Measurements from ENCODE around the gene SOCS6. TPM values are rescaled to one million over a fixed set of nuclear protein-coding genes. Genes with fewer than 3 reads are reported as not detected.

Gene SOCS6
- total RNA-seq, 4 donors from 2014 or later, result 21.5 to 25.3 (median 23.6) TPM

- no peak for ATAC-seq
- no peak overlapping the region for H3K27ac ChIP-seq
- no peak overlapping the region for H3K4me3 ChIP-seq
- no peaks in the 10 kb centered on the region for H3K36me3 ChIP-seq
- TF ChIP-seq POLR2AphosphoS5 (IDR thresholded peaks at IDR 0.05), result no peak
- no peak for TF ChIP-seq CTCF (IDR thresholded peaks at IDR 0.05)
- TF ChIP-seq POLR2A (IDR thresholded peaks at IDR 0.05), result no peak
- H3K9me3 ChIP-seq, result no peaks in the 10 kb centered on the region
- peaks cover 0 to 6% (median 0%) of the 10 kb centered on the region in 3 donors for H3K4me1 ChIP-seq
- 87% methylated on average over 3 to 4 of the region's 4 CpGs for WGBS, 2 donors (ENCODE audit: low coverage in 1 of 2)
- no peaks in the 10 kb centered on the region for H3K27me3 ChIP-seq
Observed at GRCh38 chr18:70319187-70319586, 30.3 kb downstream of the SOCS6 start.

GRCh38 chr18:70321616-70322015 lies 32.8 kb downstream of the SOCS6 start:
- TF ChIP-seq POLR2A (IDR thresholded peaks at IDR 0.05) (no peak), POLR2AphosphoS5 (IDR thresholded peaks at IDR 0.05) (no peak), CTCF (IDR thresholded peaks at IDR 0.05) (no peak), EP300 (IDR thresholded peaks at IDR 0.05) (no peak)
- Histone ChIP-seq H3K4me1 (peaks cover 0 to 6% (median 0%) of the 10 kb centered on the region in 3 donors), H3K27ac (no peak overlapping the region), H3K27me3 (no peaks in the 10 kb centered on the region), H3K36me3 (peaks cover 0 to 20% of the 10 kb centered on the region in 2 donors), H3K9me3 (no peaks in the 10 kb centered on the region), H3K4me3 (no peak overlapping the region)
- WGBS, 2 donors (ENCODE audit: low coverage in 1 of 2), result 94% methylated on average over 2 of the region's 2 CpGs; no CpG with 5 or more reads in 1 of the 2 donors
- no peak for ATAC-seq

- 90 to 94% methylated on average over 2 of the region's 2 CpGs for WGBS, 2 donors (ENCODE audit: low coverage in 1 of 2)
- Histone ChIP-seq H3K27me3 (no peaks in the 10 kb centered on the region), H3K36me3 (peaks cover 0 to 20% of the 10 kb centered on the region in 2 donors), H3K9me3 (no peaks in the 10 kb centered on the region), H3K4me1 (peaks cover 0 to 6% (median 0%) of the 10 kb centered on the region in 3 donors), H3K27ac (no peak overlapping the region), H3K4me3 (no peak overlapping the region)
- no peak for ATAC-seq
- TF ChIP-seq CTCF (IDR thresholded peaks at IDR 0.05) (no peak), POLR2AphosphoS5 (IDR thresholded peaks at IDR 0.05) (no peak), POLR2A (IDR thresholded peaks at IDR 0.05) (no peak), EP300 (IDR thresholded peaks at IDR 0.05) (no peak)
Observed at GRCh38 chr18:70322385-70322784, 33.5 kb downstream of the SOCS6 start.

- no peak for ATAC-seq
- TF ChIP-seq POLR2AphosphoS5 (IDR thresholded peaks at IDR 0.05) (no peak), POLR2A (IDR thresholded peaks at IDR 0.05) (no peak), EP300 (IDR thresholded peaks at IDR 0.05) (no peak), CTCF (IDR thresholded peaks at IDR 0.05) (no peak)
- Histone ChIP-seq H3K27me3 (no peaks in the 10 kb centered on the region), H3K4me3 (no peak overlapping the region), H3K36me3 (peaks cover 0 to 20% of the 10 kb centered on the region in 2 donors), H3K4me1 (peaks cover 0 to 6% (median 0%) of the 10 kb centered on the region in 3 donors), H3K9me3 (no peaks in the 10 kb centered on the region), H3K27ac (no peak overlapping the region)
- 75 to 79% methylated on average over 3 to 4 of the region's 5 CpGs for WGBS, 2 donors (ENCODE audit: low coverage in 1 of 2)
Observed at GRCh38 chr18:70322928-70323327, 34.1 kb downstream of the SOCS6 start.

GRCh38 chr18:70324897-70325296 lies 36.1 kb downstream of the SOCS6 start:
- TF ChIP-seq EP300 (IDR thresholded peaks at IDR 0.05) (no peak), POLR2AphosphoS5 (IDR thresholded peaks at IDR 0.05) (no peak), POLR2A (IDR thresholded peaks at IDR 0.05) (no peak), CTCF (IDR thresholded peaks at IDR 0.05) (no peak)
- no peak for ATAC-seq
- peaks cover 0 to 20% of the 10 kb centered on the region in 2 donors for H3K36me3 ChIP-seq
- no peak overlapping the region for H3K27ac ChIP-seq
- no peaks in the 10 kb centered on the region for H3K27me3 ChIP-seq
- H3K4me3 ChIP-seq, result no peak overlapping the region
- peaks cover 0 to 15% (median 0%) of the 10 kb centered on the region in 3 donors for H3K4me1 ChIP-seq
- no peaks in the 10 kb centered on the region for H3K9me3 ChIP-seq
- 94 to 97% methylated on average over 5 to 14 of the region's 20 CpGs for WGBS, 2 donors (ENCODE audit: low coverage in 1 of 2)

All from gastroesophageal sphincter (tissue), 4 donors.